GM21717 (cell line): ENCODE data around the gene SGCD.
A peak's percentile ranks its signal among the peaks of the same experiment; 100 is the strongest.

Experiments used
- ATAC-seq: cut with Tn5 transposase; IDR thresholded peaks from one replicate; pipeline ENCODE4 v1.9.1; 2021; ENCODE audit warnings: mild to moderate bottlenecking, moderate library complexity; ENCODE audit not compliant: unreplicated experiment

Gene SGCD

DNA sequence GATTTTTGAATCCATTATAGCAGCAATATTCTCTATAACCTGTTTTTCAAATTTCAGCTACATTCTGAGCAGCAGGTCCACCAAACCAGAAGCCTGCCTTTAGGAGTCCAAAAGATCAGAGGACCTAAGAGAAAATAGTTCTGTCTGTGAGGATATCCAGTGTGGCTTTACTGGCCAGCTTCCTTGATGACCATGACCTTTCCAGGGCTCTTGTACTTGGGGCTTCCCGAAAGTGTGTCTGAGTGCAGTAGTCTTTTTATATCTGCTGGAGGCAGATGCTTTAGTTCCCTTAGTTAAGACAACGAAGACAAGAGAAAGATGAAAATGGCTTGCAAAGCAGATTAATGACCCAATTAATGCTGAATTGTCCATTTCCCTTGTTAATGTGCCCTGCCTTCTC, 72.4 kb downstream of the SGCD start:
- ATAC-seq = no peak

GRCh38 chr5:156400231-156400986, 73.4 kb downstream of the SGCD start:
- ATAC-seq = no peak

GRCh38 chr5:156401804-156402203, 74.8 kb downstream of the SGCD start:
- peak; percentile 10 for ATAC-seq

DNA sequence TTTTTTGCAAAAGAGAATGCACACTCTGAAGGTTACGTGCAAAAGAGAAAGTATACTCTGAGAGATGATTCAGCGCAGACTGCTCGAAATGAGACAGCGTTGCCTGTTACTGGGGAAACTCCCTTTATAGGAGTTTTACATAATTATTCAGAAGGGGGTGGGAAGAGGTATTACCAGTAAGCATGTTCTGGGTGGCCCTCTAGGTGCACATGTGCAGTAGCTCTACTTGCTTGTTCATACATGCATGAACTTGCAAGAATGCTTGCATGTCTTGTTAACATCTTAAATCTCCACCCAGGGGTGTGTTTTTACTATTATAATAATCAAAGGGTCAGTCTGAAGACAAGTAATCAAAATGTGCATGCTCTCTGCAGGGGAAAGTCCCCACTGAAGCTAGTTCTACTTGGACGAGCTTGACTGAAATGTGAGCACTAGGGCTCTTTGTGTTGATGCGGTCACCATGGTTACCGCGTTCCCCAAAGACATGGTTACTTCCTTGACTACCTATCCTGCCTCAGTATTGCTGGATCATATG, 75.5 kb downstream of the SGCD start:
- peak; percentile 98 for ATAC-seq

DNA sequence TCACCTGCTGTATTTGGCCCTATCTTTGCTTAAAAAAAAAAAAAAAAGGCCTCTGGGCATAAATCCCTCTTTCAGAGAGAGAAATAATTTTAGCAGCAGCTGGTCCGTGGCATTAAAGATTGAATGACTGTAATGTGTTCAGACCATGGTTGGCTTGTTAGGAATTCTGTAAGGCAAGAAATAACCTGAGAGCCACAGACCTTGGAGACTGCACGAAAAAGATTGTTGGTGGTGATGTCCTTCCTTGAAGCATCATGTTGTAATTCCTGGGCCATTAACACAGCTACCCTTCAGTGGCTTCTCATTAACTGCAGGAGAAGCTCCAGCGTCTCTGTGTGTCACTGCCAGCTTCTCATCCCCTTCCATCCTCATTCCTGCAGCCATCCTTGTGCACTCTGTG, 79.0 kb downstream of the SGCD start:
- ATAC-seq = no peak

DNA sequence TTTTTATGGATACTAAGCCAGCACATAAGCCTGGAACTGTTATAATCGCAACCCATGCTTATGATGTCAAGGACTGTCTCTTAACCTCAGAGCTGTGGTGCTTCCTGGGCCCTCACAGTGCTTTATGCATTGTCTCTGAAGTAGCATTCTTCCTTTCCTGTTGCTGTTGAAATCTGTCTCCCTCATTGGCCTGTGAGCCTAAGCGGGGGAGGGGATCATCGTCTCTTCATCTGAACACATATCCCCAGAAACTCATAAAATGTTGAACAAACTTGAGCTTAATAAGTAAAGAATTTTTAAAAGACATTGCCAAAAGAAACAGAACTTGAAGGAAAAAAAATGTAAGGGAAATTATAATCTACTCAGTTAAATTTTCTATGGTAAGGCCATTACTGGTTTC, 80.3 kb downstream of the SGCD start:
- no peak for ATAC-seq

- ATAC-seq = no peak
Observed at GRCh38 chr5:156409834-156410233, 82.9 kb downstream of the SGCD start.

- no peak for ATAC-seq
Observed at GRCh38 chr5:156411185-156411613, 84.2 kb downstream of the SGCD start.

GRCh38 chr5:156411957-156412356, 85.0 kb downstream of the SGCD start:
- ATAC-seq = no peak

DNA sequence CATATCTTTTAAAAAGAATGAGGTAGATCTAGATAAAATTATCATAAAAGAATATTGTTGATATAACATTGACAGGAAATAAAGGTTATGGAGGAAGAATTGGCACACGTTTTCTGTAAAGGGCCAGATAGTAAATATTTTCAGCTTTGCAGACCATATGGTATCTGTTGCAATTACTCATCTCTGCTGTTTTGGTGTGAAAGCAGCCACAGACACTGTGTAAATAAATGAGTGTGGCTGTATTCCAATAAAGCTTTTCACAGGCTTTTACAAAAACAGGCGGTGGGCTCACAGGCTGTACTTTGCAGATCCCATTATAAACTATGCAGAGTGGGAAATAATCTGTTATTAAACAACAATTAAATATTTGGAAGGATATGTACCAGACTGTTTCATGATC, 87.4 kb downstream of the SGCD start:
- ATAC-seq = no peak

GRCh38 chr5:156419661-156420060, 92.7 kb downstream of the SGCD start:
- no peak for ATAC-seq

- ATAC-seq = no peak
Observed at GRCh38 chr5:156420665-156421064, 93.7 kb downstream of the SGCD start.

GRCh38 chr5:156421798-156422197, 94.8 kb downstream of the SGCD start:
- ATAC-seq = no peak

DNA sequence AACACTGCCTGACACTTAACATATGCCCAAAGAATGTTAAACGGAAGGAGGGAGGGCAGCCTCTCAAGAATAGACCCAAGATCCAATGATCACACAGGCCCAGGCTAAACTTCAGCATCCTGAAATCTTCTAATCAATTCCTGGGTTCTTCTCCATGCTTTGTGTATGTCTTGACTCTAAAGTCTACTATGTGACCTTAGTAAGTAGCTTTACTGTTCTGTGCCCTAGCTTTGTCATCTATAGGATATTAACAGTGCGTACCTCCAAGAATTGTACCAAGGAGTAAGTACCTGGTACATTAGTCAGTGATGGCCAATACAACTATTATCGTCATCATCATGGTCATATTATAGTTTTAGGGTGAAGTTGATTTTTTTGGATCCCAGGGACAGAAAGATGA, 96.6 kb downstream of the SGCD start:
- no peak for ATAC-seq

- ATAC-seq = no peak
Observed at GRCh38 chr5:156427315-156427714, 100.4 kb downstream of the SGCD start.

GRCh38 chr5:156431956-156432829, 105.2 kb downstream of the SGCD start:
- ATAC-seq = no peak

DNA sequence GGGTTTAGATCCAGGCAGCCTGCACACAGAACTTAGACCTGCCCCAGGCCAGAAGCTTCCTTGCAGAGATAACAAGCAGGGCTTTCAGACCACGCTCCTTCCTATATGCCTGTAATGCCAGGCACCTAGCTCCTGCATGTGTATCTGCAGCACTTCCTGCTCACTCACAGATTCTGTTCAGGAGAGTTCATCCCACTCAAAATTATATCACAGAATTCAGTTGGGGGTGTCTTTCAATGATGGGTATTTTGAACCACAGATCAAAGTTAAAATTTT, 105.8 kb downstream of the SGCD start:
- no peak for ATAC-seq

GRCh38 chr5:156434471-156434870, 107.5 kb downstream of the SGCD start:
- ATAC-seq = no peak

GRCh38 chr5:156435101-156435500, 108.1 kb downstream of the SGCD start:
- ATAC-seq = no peak

GRCh38 chr5:156438076-156438475, 111.1 kb downstream of the SGCD start:
- no peak for ATAC-seq

DNA sequence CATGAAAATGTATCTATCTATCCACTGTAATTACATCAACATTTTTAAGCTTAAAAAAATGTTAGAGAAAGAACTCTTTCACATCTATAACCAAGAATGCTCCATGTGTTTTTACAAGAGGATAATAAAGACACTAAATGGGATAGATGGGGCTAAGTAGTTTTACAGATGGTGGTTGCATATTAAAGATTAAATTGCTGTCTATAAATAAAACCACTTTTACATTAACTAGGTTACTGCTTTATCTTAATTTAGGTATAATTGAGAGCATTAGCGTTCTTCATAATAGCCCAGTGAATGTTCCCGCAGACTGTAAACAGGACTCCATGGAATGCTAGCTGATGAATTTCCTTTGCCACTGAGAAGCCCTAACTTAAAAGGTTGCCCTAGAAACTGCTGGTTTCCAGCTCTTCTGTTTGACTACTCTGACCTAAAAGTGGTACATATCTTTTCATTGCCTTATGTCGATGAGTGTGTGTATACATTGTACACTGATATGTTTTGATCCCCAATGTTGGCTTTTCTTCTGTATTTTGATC, 117.9 kb downstream of the SGCD start:
- no peak for ATAC-seq

DNA sequence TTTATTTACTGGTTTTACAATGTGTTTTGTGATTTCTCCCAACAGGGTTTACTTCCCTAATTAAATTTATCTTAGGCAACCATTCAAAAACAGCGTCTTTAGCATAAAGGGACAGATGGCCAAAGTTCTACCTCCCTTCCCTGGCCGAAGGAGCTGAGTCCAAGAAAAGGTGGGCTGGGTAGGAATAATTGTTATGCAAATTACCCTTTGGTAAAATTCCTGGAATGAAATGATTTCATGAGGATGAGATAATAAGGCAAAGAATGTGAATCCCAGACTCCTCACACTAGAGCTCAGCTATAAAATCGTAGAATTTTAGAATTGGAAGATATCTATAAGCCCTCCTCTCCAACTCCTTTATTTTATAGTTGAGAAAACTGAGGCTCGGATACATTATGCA, 119.6 kb downstream of the SGCD start:
- ATAC-seq = no peak
